B cell (primary cell): ENCODE results near the gene SLC35F2. TPM values are rescaled to one million over a fixed set of nuclear protein-coding genes. Genes with fewer than 3 reads are reported as not detected.

Experiments used
- ATAC-seq: fragments of 200-7000 bp; cut with Tn5 transposase; one replicate; pipeline ENCODE4 v1.10.0; 2021; ENCODE audit warnings: low read depth, mild to moderate bottlenecking, moderate number of reproducible peaks, moderate library complexity
- CTCF ChIA-PET: fragments of 350-600 bp; sonication (Branson Sonifier 250); formaldehyde crosslinking; loops from one replicate; lab custom pipeline; 2021; ENCODE audit warnings: antibody characterized with exemption, inconsistent platforms; lab: Charles Lee
- POLR2A ChIA-PET: fragments of 350-600 bp; sonication (Branson Sonifier 250); formaldehyde crosslinking; loops from one replicate; lab custom pipeline; 2021; ENCODE audit warnings: antibody characterized with exemption; lab: Charles Lee
- DNase-seq: peaks from one replicate; pipeline ENCODE4 v3.0.0; 2013
- H2AFZ ChIP-seq: 2 replicates; pipeline ENCODE4 v1.6.1; 2012; ENCODE audit warnings: mild to moderate bottlenecking, low read depth, low read length; ENCODE audit not compliant: insufficient read depth, poor library complexity, severe bottlenecking
- H3K27ac ChIP-seq, 2 donors: 1 replicate in 1 of 2; 2 replicates in 1 of 2; pipeline ENCODE4 v1.5.1; 2012 to 2013; ENCODE audit warnings: low read length in 2 of 2, mild to moderate bottlenecking in 2 of 2, moderate library complexity in 1 of 2
- H3K27me3 ChIP-seq, 4 experiments: fragments of 200-600 bp in 1 of 4; sonication (generic) in 1 of 4; replicated peaks in 1 of 4; 1 replicate in 2 of 4; 2 replicates in 2 of 4; pipeline versions ENCODE4 v1.6.1 to v1.7.0; 2013 to 2016; ENCODE audit warnings: low read length in 3 of 4, mild to moderate bottlenecking in 2 of 4, mixed read lengths in 1 of 4, moderate library complexity in 1 of 4; ENCODE audit not compliant: insufficient read depth in 4 of 4, control insufficient read depth in 3 of 4; ENCODE audit errors: control extremely low read depth in 1 of 4
- H3K36me3 ChIP-seq, 2 experiments: replicated peaks in 1 of 2; 1 replicate in 1 of 2; 2 replicates in 1 of 2; pipeline versions ENCODE4 v1.6.1 to v1.7.1; 2013; ENCODE audit warnings: low read length in 1 of 2; ENCODE audit not compliant: insufficient read depth in 2 of 2, control insufficient read depth in 1 of 2; ENCODE audit errors: control extremely low read depth in 1 of 2, extremely low read depth in 1 of 2
- H3K4me1 ChIP-seq, 2 donors: fragments of 200-600 bp in 1 of 2; sonication (generic) in 1 of 2; 1 replicate in 1 of 2; 2 replicates in 1 of 2; pipeline versions ENCODE4 v1.5.1 to v1.6.1; 2013 to 2017; ENCODE audit warnings: low read length in 2 of 2; ENCODE audit not compliant: control insufficient read depth in 2 of 2, insufficient read depth in 2 of 2
- H3K4me2 ChIP-seq: replicated peaks from 2 replicates; pipeline ENCODE3; 2012; ENCODE audit warnings: mild to moderate bottlenecking, low read depth, low read length; ENCODE audit not compliant: poor library complexity, severe bottlenecking
- H3K4me3 ChIP-seq, 5 experiments: fragments of 200-600 bp in 1 of 5; sonication (generic) in 1 of 5; 1 replicate in 3 of 5; 2 replicates in 2 of 5; pipeline versions ENCODE4 v1.5.1 to v1.7.0; 2011 to 2016; ENCODE audit warnings: low read length in 4 of 5, mild to moderate bottlenecking in 4 of 5, low read depth in 2 of 5, control low read depth in 1 of 5, moderate library complexity in 1 of 5; ENCODE audit not compliant: insufficient read depth in 1 of 5; ENCODE audit errors: control extremely low read depth in 1 of 5, extremely low read depth in 1 of 5
- H3K79me2 ChIP-seq: fragments of 200-600 bp; sonication (generic); one replicate; pipeline ENCODE4 v1.6.0; 2016; ENCODE audit warnings: low read length; ENCODE audit not compliant: control insufficient read depth, insufficient read depth
- H3K9ac ChIP-seq: fragments of 200-600 bp; sonication (generic); 2 replicates; pipeline ENCODE4 v1.6.1; 2017; ENCODE audit warnings: mild to moderate bottlenecking, low read length, moderate library complexity
- H3K9me3 ChIP-seq, 3 donors: one replicate each; pipeline versions ENCODE4 v1.6.1 to v1.7.1; 2013; ENCODE audit warnings: low read length in 2 of 3; ENCODE audit not compliant: control insufficient read depth in 2 of 3, insufficient read depth in 1 of 3; ENCODE audit errors: control extremely low read depth in 1 of 3
- H4K20me1 ChIP-seq: 2 replicates; pipeline ENCODE4 v1.6.0; 2012; ENCODE audit warnings: mild to moderate bottlenecking, low read length; ENCODE audit not compliant: insufficient read depth, control insufficient read depth, poor library complexity, severe bottlenecking
- H3K27ac Mint-ChIP-seq: one replicate; pipeline ENCODE4 v1.8.0; 2021; ENCODE audit warnings: mixed read lengths
- H3K27me3 Mint-ChIP-seq: one replicate; pipeline ENCODE4 v1.8.0; 2021; ENCODE audit warnings: mixed read lengths
- H3K4me1 Mint-ChIP-seq: one replicate; pipeline ENCODE4 v1.8.0; 2021; ENCODE audit warnings: mixed read lengths
- H3K4me3 Mint-ChIP-seq: one replicate; pipeline ENCODE4 v1.8.0; 2021; ENCODE audit warnings: mixed read lengths
- H3K9me3 Mint-ChIP-seq: one replicate; pipeline ENCODE4 v1.8.0; 2022; ENCODE audit warnings: mixed read lengths; ENCODE audit not compliant: insufficient read depth
- EZH2 ChIP-seq: IDR thresholded peaks from 2 replicates; pipeline ENCODE4 v1.6.1; 2012; ENCODE audit warnings: borderline replicate concordance, low read depth, mild to moderate bottlenecking, moderate library complexity, low read length; ENCODE audit not compliant: insufficient read depth, poor library complexity, severe bottlenecking
- WGBS: methylation state at CpG from one replicate; pipeline ENCODE4 v1.1.5; 2013; ENCODE audit warnings: missing lambda C conversion rate; ENCODE audit not compliant: insufficient coverage; 5-methylcytosine and 5-hydroxymethylcytosine counted together
- intact Hi-C: fragments of 100-400 bp; cut with micrococcal nuclease; formaldehyde crosslinking; loops from one replicate; pipeline ENCODE4 v1.10.0; 2022
- polyA plus RNA-seq: library from polyadenylated mRNA; depleted of rRNA; stranded (reverse); fragments of >200 nt; gene quantifications from 2 replicates; pipeline ENCODE4 v1.2.3, GENCODE V29; 2012
- total RNA-seq, 2 donors: library from RNA; stranded (reverse); fragments of 120-200 nt in 1 of 2; gene quantifications; 1 replicate in 1 of 2; 2 replicates in 1 of 2; pipeline versions ENCODE4 v1.2.3 to v1.2.4, GENCODE V29; 2013 to 2022
- TF ChIP-seq, protein P1 (sequence below): fragments of 200-600 bp; IDR thresholded peaks from one replicate; pipeline ENCODE4 v1.8.0; 2022; ENCODE audit warnings: antibody characterized with exemption, mild to moderate bottlenecking

Gene SLC35F2
- total and polyA plus RNA-seq, 2 donors (not counting 1 experiment from before 2014, with no cell fraction given) = 10.9 TPM

DNA sequence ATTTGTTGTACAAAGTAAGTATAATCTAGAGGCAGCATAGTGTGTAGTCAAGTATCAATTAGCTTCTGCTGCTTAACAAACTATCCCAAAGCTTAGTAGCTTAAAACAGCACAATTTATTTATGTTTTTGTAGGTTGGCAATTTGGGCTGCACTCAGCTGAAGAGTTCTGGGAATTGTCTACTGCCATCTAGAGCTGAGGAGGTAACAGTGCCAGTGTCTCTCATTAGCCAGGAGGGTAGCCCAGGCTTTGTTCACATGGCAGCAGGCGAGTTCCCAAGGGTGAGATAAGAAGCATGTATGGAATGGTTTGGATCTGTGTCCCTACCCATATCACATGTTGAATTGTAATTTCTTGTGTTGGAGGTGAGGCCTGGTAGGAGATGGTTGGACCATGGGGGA, 100.9 kb downstream of the SLC35F2 start:
- no peak overlapping the region for H3K4me3 Mint-ChIP-seq
- no peaks in the 10 kb centered on the region for H4K20me1 ChIP-seq
- no peaks in the 10 kb centered on the region for H3K9me3 Mint-ChIP-seq
- no peaks in the 10 kb centered on the region for H3K79me2 ChIP-seq
- no CpG with 5 or more reads among the region's 1 CpG for WGBS
- no peaks in the 10 kb centered on the region for H3K36me3 ChIP-seq
- CTCF ChIA-PET = no interaction called here
- intact Hi-C loops = no loop called here
- H3K27ac ChIP-seq = no peak overlapping the region
- peaks cover 0 to 5% (median 0%) of the 10 kb centered on the region in 3 donors for H3K9me3 ChIP-seq
- no peaks in the 10 kb centered on the region for H3K4me1 ChIP-seq
- no peak overlapping the region for H2AFZ ChIP-seq
- H3K4me2 ChIP-seq = no peak overlapping the region
- POLR2A ChIA-PET = no interaction called here
- no peak for DNase-seq
- H3K4me3 ChIP-seq = no peak overlapping the region
- no peaks in the 10 kb centered on the region for H3K27me3 ChIP-seq
- H3K27me3 Mint-ChIP-seq = peaks cover 49% of the 10 kb centered on the region
- no peak overlapping the region for H3K9ac ChIP-seq
- no peak for ATAC-seq
- no peaks in the 10 kb centered on the region for H3K4me1 Mint-ChIP-seq
- no peak overlapping the region for H3K27ac Mint-ChIP-seq
- TF ChIP-seq, protein P1, sequence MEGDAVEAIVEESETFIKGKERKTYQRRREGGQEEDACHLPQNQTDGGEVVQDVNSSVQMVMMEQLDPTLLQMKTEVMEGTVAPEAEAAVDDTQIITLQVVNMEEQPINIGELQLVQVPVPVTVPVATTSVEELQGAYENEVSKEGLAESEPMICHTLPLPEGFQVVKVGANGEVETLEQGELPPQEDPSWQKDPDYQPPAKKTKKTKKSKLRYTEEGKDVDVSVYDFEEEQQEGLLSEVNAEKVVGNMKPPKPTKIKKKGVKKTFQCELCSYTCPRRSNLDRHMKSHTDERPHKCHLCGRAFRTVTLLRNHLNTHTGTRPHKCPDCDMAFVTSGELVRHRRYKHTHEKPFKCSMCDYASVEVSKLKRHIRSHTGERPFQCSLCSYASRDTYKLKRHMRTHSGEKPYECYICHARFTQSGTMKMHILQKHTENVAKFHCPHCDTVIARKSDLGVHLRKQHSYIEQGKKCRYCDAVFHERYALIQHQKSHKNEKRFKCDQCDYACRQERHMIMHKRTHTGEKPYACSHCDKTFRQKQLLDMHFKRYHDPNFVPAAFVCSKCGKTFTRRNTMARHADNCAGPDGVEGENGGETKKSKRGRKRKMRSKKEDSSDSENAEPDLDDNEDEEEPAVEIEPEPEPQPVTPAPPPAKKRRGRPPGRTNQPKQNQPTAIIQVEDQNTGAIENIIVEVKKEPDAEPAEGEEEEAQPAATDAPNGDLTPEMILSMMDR = no peak
- no peak for TF ChIP-seq EZH2

GRCh38 chr11:107756553-107756952, 102.0 kb downstream of the SLC35F2 start:
- no peaks in the 10 kb centered on the region for H3K9me3 Mint-ChIP-seq
- H3K27ac ChIP-seq = no peak overlapping the region
- H3K9me3 ChIP-seq = peaks cover 0 to 5% (median 0%) of the 10 kb centered on the region in 3 donors
- no peak overlapping the region for H3K4me3 Mint-ChIP-seq
- H3K4me3 ChIP-seq = no peak overlapping the region
- no peaks in the 10 kb centered on the region for H3K4me1 ChIP-seq
- H3K4me2 ChIP-seq = no peak overlapping the region
- ATAC-seq = no peak
- H3K27me3 ChIP-seq = no peaks in the 10 kb centered on the region
- no peaks in the 10 kb centered on the region for H3K36me3 ChIP-seq
- no peak for TF ChIP-seq EZH2
- TF ChIP-seq, protein P1 = no peak
- no peak overlapping the region for H3K9ac ChIP-seq
- no peak for DNase-seq
- WGBS = 67% methylated on average over 1 of the region's 1 CpG
- H3K4me1 Mint-ChIP-seq = no peaks in the 10 kb centered on the region
- no peak overlapping the region for H3K27ac Mint-ChIP-seq
- no peak overlapping the region for H2AFZ ChIP-seq
- no peaks in the 10 kb centered on the region for H4K20me1 ChIP-seq
- ChIA-PET POLR2A (no interaction called here), CTCF (no interaction called here)
- intact Hi-C loops = no loop called here
- peaks cover 50% of the 10 kb centered on the region for H3K27me3 Mint-ChIP-seq
- no peaks in the 10 kb centered on the region for H3K79me2 ChIP-seq
